ENCODE measurements around the gene PLCD3. TPM values are rescaled to one million over a fixed set of nuclear protein-coding genes. Genes with fewer than 3 reads are reported as not detected.

The PLCD3 gene
- total RNA-seq, 1 experiment from 2014 or later: 88.5 TPM

- no peak for DNase-seq
- Mint-ChIP-seq H3K27me3 (ENCODE audit: insufficient read depth, unreplicated experiment) (no peaks in the 10 kb centered on the region), H3K9me3 (ENCODE audit: unreplicated experiment) (no peaks in the 10 kb centered on the region), H3K27ac (ENCODE audit: unreplicated experiment) (no peak overlapping the region), H3K4me3 (ENCODE audit: unreplicated experiment) (no peak overlapping the region), H3K4me1 (ENCODE audit: low read depth, unreplicated experiment) (peaks cover 1% of the 10 kb centered on the region), H3K36me3 (ENCODE audit: insufficient read depth, unreplicated experiment) (peaks cover 47% of the 10 kb centered on the region)
- no TSS peak for BruUV-seq (replicated peaks)
- intact Hi-C loops (cut with micrococcal nuclease; ENCODE audit: unreplicated experiment): no loop called here
- CTCF ChIA-PET: no interaction called here
- Histone ChIP-seq H3K27me3 (replicated peaks; ENCODE audit: control insufficient read depth, insufficient read depth, low read length) (no peaks in the 10 kb centered on the region), H3K4me1 (0 out of 2 replicates have a peak, but pooled peaks cover under 1% of the 10 kb centered on the region), H3K4me3 (ENCODE audit: low read depth, low read length) (no peak overlapping the region), H3K9me3 (no peaks in the 10 kb centered on the region), H3K36me3 (ENCODE audit: control insufficient read depth, insufficient read depth, low read length) (no peaks in the 10 kb centered on the region; the same call in 1 of the 2 replicates)
- POLR2A ChIA-PET: no interaction called here
- no peak for TF ChIP-seq CTCF (IDR thresholded peaks at IDR 0.05; ENCODE audit: insufficient read depth in 1 of 2, low read depth in 1 of 2, low read length in 1 of 2, severe bottlenecking in 1 of 2, unreplicated experiment in 1 of 2)
These were observed 62.3 kb downstream of the PLCD3 start for GRCh38 chr17:45070001-45070400.

GRCh38 chr17:45067637-45068036 is 64.7 kb downstream of the PLCD3 start:
- peaks cover 10% of the 10 kb centered on the region for H3K4me1 ChIP-seq
- no peaks in the 10 kb centered on the region for H3K27me3 ChIP-seq (replicated peaks; ENCODE audit: control insufficient read depth, insufficient read depth, low read length)
- H3K9me3 ChIP-seq: no peaks in the 10 kb centered on the region
- Mint-ChIP-seq H3K4me3 (ENCODE audit: unreplicated experiment) (no peak overlapping the region), H3K9me3 (ENCODE audit: unreplicated experiment) (no peaks in the 10 kb centered on the region), H3K4me1 (ENCODE audit: low read depth, unreplicated experiment) (peaks cover 13% of the 10 kb centered on the region), H3K27me3 (ENCODE audit: insufficient read depth, unreplicated experiment) (no peaks in the 10 kb centered on the region), H3K36me3 (ENCODE audit: insufficient read depth, unreplicated experiment) (peaks cover 43% of the 10 kb centered on the region), H3K27ac (ENCODE audit: unreplicated experiment) (no peak overlapping the region)
- H3K36me3 ChIP-seq (ENCODE audit: control insufficient read depth, insufficient read depth, low read length): no peaks in the 10 kb centered on the region; the same call in 1 of the 2 replicates
- TF ChIP-seq CTCF (IDR thresholded peaks at IDR 0.05; ENCODE audit: insufficient read depth in 1 of 2, low read depth in 1 of 2, low read length in 1 of 2, severe bottlenecking in 1 of 2, unreplicated experiment in 1 of 2): no peak
- BruUV-seq (replicated peaks): no TSS peak
- CTCF ChIA-PET: no interaction called here
- POLR2A ChIA-PET: interaction anchor here (0.6 kb wide), 1 partner anchor 77 kb away, joined by 3 read pairs; no protein-coding TSS in a partner anchor
- DNase-seq: no peak
- no peak overlapping the region for H3K4me3 ChIP-seq (ENCODE audit: low read depth, low read length)
- intact Hi-C loops (cut with micrococcal nuclease; ENCODE audit: unreplicated experiment): no loop called here

- no peaks in the 10 kb centered on the region for H3K36me3 ChIP-seq (ENCODE audit: control insufficient read depth, insufficient read depth, low read length)
- no TSS peak for BruUV-seq (replicated peaks)
- no peaks in the 10 kb centered on the region for H3K9me3 Mint-ChIP-seq (ENCODE audit: unreplicated experiment)
- intact Hi-C loops (cut with micrococcal nuclease; ENCODE audit: unreplicated experiment): no loop called here
- POLR2A ChIA-PET: no interaction called here
- no peak for DNase-seq
- peaks cover 16% of the 10 kb centered on the region for H3K4me1 ChIP-seq
- no peak for TF ChIP-seq CTCF (IDR thresholded peaks at IDR 0.05; ENCODE audit: insufficient read depth in 1 of 2, low read depth in 1 of 2, low read length in 1 of 2, severe bottlenecking in 1 of 2, unreplicated experiment in 1 of 2)
- H3K9me3 ChIP-seq: no peaks in the 10 kb centered on the region
- no peaks in the 10 kb centered on the region for H3K27me3 ChIP-seq (replicated peaks; ENCODE audit: control insufficient read depth, insufficient read depth, low read length)
- H3K27ac Mint-ChIP-seq (ENCODE audit: unreplicated experiment): no peak overlapping the region
- peak overlapping the region; percentile 97 for H3K4me3 Mint-ChIP-seq (ENCODE audit: unreplicated experiment)
- no peaks in the 10 kb centered on the region for H3K27me3 Mint-ChIP-seq (ENCODE audit: insufficient read depth, unreplicated experiment)
- peaks cover 17% of the 10 kb centered on the region for H3K4me1 Mint-ChIP-seq (ENCODE audit: low read depth, unreplicated experiment)
- peaks cover 32% of the 10 kb centered on the region for H3K36me3 Mint-ChIP-seq (ENCODE audit: insufficient read depth, unreplicated experiment)
- no peak overlapping the region for H3K4me3 ChIP-seq (ENCODE audit: low read depth, low read length)
- CTCF ChIA-PET: interaction anchor here (0.7 kb wide), 1 partner anchor 72 kb away, joined by 3 read pairs; the partner anchor contains the start of gene ACBD4
These were observed 69.1 kb downstream of the PLCD3 start for GRCh38 chr17:45063198-45063597.
